ENCODE results near the gene DNAJC6. TPM values are rescaled to one million over a fixed set of nuclear protein-coding genes. Genes with fewer than 3 reads are reported as not detected.

Gene DNAJC6
- 5.6 to 7.9 TPM (median 7.2 TPM) in 5 replicates for total RNA-seq (2022; extraction: Qiagen RNA extraction)

GRCh38 chr1:65309304-65310077 is at the start of gene DNAJC6:
Gene DNAJC6, plus strand, starts transcription at chr1:65309543. Its CDS starts 203 bp downstream, at chr1:65309746.

GRCh38 chr1:65420590-65421350 is 111.4 kb downstream of the DNAJC6 start, which contains the start of the genes LEPR and LEPROT:
Gene LEPR, plus strand, starts transcription at chr1:65420668. Its CDS starts 144,898 bp downstream, at chr1:65565566.
Gene LEPROT, plus strand, starts transcription at chr1:65420668. Its CDS starts 57 bp downstream, at chr1:65420725.

Other genes with a start within 250 kb of the DNAJC6 start
- gene AK4, start 161.3 kb upstream of the DNAJC6 start, total RNA-seq (2022; extraction: Qiagen RNA extraction), result 30.8 to 33.5 TPM (median 31.8 TPM) in 5 replicates
- 2.1 to 2.7 TPM (median 2.6 TPM) in 5 replicates for gene LEPR, start 111.1 kb downstream of the DNAJC6 start, total RNA-seq (2022; extraction: Qiagen RNA extraction)
- gene LEPROT, start 111.1 kb downstream of the DNAJC6 start, total RNA-seq (2022; extraction: Qiagen RNA extraction), result 38.7 to 41.7 TPM (median 40.0 TPM) in 5 replicates

All from A549 treated with AZD2906 at 1 μM for 4 hours (cell line).